Loucy (cell line): ENCODE results near the gene SIL1.
A peak's percentile ranks its signal among the peaks of the same experiment; 100 is the strongest.

Experiments used
- H2AFZ ChIP-seq: fragments of 200-600 bp; sonication (generic); 2 replicates; pipeline ENCODE4 v1.6.0; 2016; ENCODE audit warnings: antibody characterized with exemption, mild to moderate bottlenecking, low read length, moderate library complexity
- H3F3A ChIP-seq: fragments of 200-600 bp; 2 replicates; pipeline ENCODE4 v1.6.0; 2016; ENCODE audit warnings: antibody characterized with exemption, low read depth, mild to moderate bottlenecking
- H3K27me3 ChIP-seq: fragments of 200-600 bp; sonication (generic); 2 replicates; pipeline ENCODE4 v1.6.1; 2014; ENCODE audit warnings: low read length, mild to moderate bottlenecking; ENCODE audit not compliant: insufficient read depth, poor library complexity, severe bottlenecking
- H3K36me3 ChIP-seq: fragments of 200-600 bp; sonication (generic); 2 replicates; pipeline ENCODE4 v1.6.1; 2016; ENCODE audit warnings: low read length; ENCODE audit not compliant: insufficient read depth
- H3K4me1 ChIP-seq: fragments of 200-600 bp; sonication (generic); 2 replicates; pipeline ENCODE4 v1.5.1; 2014; ENCODE audit warnings: low read length, mild to moderate bottlenecking; ENCODE audit not compliant: insufficient read depth, poor library complexity, severe bottlenecking
- H3K4me2 ChIP-seq: fragments of 200-600 bp; sonication (generic); 2 replicates; pipeline ENCODE4 v1.6.0; 2014; ENCODE audit warnings: antibody characterized with exemption, low read length, low read depth, mild to moderate bottlenecking; ENCODE audit not compliant: poor library complexity, severe bottlenecking
- H3K4me3 ChIP-seq: fragments of 200-600 bp; sonication (generic); 2 replicates; pipeline ENCODE4 v1.5.1; 2014; ENCODE audit warnings: low read length, mild to moderate bottlenecking, mixed read lengths; ENCODE audit not compliant: poor library complexity, severe bottlenecking
- H3K79me2 ChIP-seq: fragments of 200-600 bp; sonication (generic); 2 replicates; pipeline ENCODE4 v1.6.1; 2014; ENCODE audit warnings: low read length; ENCODE audit not compliant: insufficient read depth
- H3K9ac ChIP-seq: fragments of 200-600 bp; sonication (generic); 2 replicates; pipeline ENCODE4 v1.6.0; 2014; ENCODE audit warnings: mild to moderate bottlenecking, low read depth, low read length, moderate library complexity; ENCODE audit not compliant: poor library complexity, severe bottlenecking
- H3K9me2 ChIP-seq: fragments of 200-600 bp; sonication (generic); replicated peaks from 2 replicates; pipeline ENCODE4 v1.6.1; 2016; ENCODE audit warnings: low read depth, low read length, mixed read lengths
- H3K9me3 ChIP-seq: fragments of 200-600 bp; sonication (generic); 2 replicates; pipeline ENCODE4 v1.6.1; 2014; ENCODE audit warnings: mild to moderate bottlenecking, antibody characterized with exemption, low read length, low read depth; ENCODE audit not compliant: insufficient read depth
- H4K20me1 ChIP-seq: fragments of 200-600 bp; sonication (generic); 2 replicates; pipeline ENCODE4 v1.6.0; 2014; ENCODE audit warnings: antibody characterized with exemption, low read length, mild to moderate bottlenecking; ENCODE audit not compliant: insufficient read depth, poor library complexity, severe bottlenecking
- CTCF ChIP-seq: fragments of 200-600 bp; sonication (generic); conservative IDR thresholded peaks from 2 replicates; pipeline ENCODE4 v1.5.1; 2014; ENCODE audit warnings: mild to moderate bottlenecking, antibody characterized with exemption, low read length
- EZH2phosphoT487 ChIP-seq: fragments of 200-600 bp; IDR thresholded peaks from 2 replicates; pipeline ENCODE4 v1.6.1; 2018; ENCODE audit warnings: antibody characterized with exemption, mild to moderate bottlenecking, moderate library complexity, borderline replicate concordance

Gene SIL1

DNA sequence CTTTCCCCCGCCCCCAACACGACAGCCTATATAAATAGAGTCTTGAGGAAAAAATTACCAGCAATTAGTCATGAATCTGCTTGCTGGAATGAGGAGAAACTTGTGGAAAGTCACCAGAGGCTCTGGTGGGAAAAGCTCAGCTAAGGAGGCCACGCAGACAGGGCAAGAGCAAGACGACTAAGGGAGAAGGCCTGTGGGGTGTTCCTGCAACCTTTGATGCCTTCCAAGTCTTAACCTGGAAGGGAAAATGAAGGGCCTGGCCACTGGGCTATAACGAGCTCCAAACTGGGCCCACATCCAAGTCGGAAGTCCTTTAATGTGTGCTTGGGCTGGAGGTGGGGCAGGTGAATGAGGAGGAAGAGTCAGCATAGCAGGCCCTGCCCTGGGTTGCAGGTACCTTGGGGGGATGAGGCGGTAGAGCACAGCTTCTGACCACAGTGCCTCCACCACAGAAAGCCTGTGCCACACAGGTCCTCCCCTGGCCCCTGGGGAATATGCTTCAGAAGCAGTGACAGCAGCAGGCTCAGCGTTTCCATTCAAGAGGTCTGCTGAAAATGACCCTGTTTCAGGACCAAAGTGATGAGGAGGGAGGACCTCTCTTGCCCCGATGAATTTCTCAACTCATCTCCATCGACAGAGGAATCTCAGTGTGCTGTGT lies 230.2 kb downstream of the SIL1 start:
- H3K79me2 ChIP-seq: no peaks in the 10 kb centered on the region
- H3K9me2 ChIP-seq: no peaks in the 10 kb centered on the region
- H3K36me3 ChIP-seq: no peaks in the 10 kb centered on the region
- no peak overlapping the region for H2AFZ ChIP-seq
- TF ChIP-seq EZH2phosphoT487: no peak
- H3K4me2 ChIP-seq: peak overlapping the region; percentile 53
- peaks cover 74% of the 10 kb centered on the region for H3K4me1 ChIP-seq
- H3K4me3 ChIP-seq: peak overlapping the region; percentile 26
- H3K27me3 ChIP-seq: no peaks in the 10 kb centered on the region
- H3F3A ChIP-seq: no peaks in the 10 kb centered on the region
- peak overlapping the region; percentile 42 for H3K9ac ChIP-seq
- no peaks in the 10 kb centered on the region for H4K20me1 ChIP-seq
- no peaks in the 10 kb centered on the region for H3K9me3 ChIP-seq

GRCh38 chr5:138966236-138966985 lies 231.8 kb downstream of the SIL1 start:
- H3K9ac ChIP-seq: no peak overlapping the region
- H3K4me2 ChIP-seq: peak overlapping the region; percentile 40
- H3K4me1 ChIP-seq: peaks cover 71% of the 10 kb centered on the region
- H3K36me3 ChIP-seq: no peaks in the 10 kb centered on the region
- no peaks in the 10 kb centered on the region for H4K20me1 ChIP-seq
- no peak overlapping the region for H3K4me3 ChIP-seq
- H3F3A ChIP-seq: no peaks in the 10 kb centered on the region
- no peak overlapping the region for H2AFZ ChIP-seq
- no peaks in the 10 kb centered on the region for H3K79me2 ChIP-seq
- no peaks in the 10 kb centered on the region for H3K9me2 ChIP-seq
- H3K27me3 ChIP-seq: no peaks in the 10 kb centered on the region
- H3K9me3 ChIP-seq: no peaks in the 10 kb centered on the region
- TF ChIP-seq EZH2phosphoT487: no peak
- no peak for TF ChIP-seq CTCF

DNA sequence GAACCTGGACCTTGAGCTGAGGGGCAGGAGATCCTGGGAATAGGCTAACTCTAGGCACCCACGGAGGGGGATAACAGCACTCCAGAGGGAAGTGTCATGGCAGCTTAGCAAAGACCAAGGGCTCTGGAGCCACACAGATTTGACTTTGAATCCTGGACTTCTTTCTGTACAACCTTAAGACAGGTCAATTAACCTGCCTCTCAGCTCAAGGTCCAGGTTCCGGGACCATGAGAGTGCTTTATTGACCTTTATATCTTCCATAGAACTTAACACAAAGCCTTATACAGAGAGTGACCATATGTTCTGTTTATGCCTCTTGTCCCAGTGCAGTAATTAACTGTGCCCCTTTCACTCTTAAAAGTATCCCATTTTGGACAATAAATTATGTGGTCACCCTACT lies 232.5 kb downstream of the SIL1 start:
- Histone ChIP-seq H3K36me3 (no peaks in the 10 kb centered on the region), H3F3A (no peaks in the 10 kb centered on the region), H3K27me3 (no peaks in the 10 kb centered on the region), H4K20me1 (no peaks in the 10 kb centered on the region), H3K9me2 (no peaks in the 10 kb centered on the region), H3K4me2 (peak overlapping the region; percentile 40), H3K9me3 (no peaks in the 10 kb centered on the region), H3K9ac (no peak overlapping the region), H3K79me2 (no peaks in the 10 kb centered on the region), H2AFZ (no peak overlapping the region), H3K4me3 (no peak overlapping the region), H3K4me1 (peaks cover 63% of the 10 kb centered on the region)
- TF ChIP-seq EZH2phosphoT487: no peak
- TF ChIP-seq CTCF: no peak
